Liver (tissue), 9 donors: ENCODE results near the gene CKMT2. TPM values are rescaled to one million over a fixed set of nuclear protein-coding genes. Genes with fewer than 3 reads are reported as not detected.

Source experiments
- DNase-seq: peaks from one replicate; pipeline ENCODE4 v3.0.0-alpha.2; 2017; ENCODE audit warnings: low spot score
- H3K27ac ChIP-seq, 2 donors: one replicate each; pipeline ENCODE4 v1.7.0; 2013; ENCODE audit warnings: inconsistent platforms in 2 of 2, low read length in 2 of 2, control low read depth in 1 of 2, low read depth in 1 of 2, mild to moderate bottlenecking in 1 of 2
- H3K27me3 ChIP-seq, 4 donors: one replicate each; pipeline versions ENCODE4 v1.6.1 to v1.7.0; 2013; ENCODE audit warnings: low read length in 3 of 4, inconsistent platforms in 1 of 4, mild to moderate bottlenecking in 1 of 4, moderate library complexity in 1 of 4; ENCODE audit not compliant: control insufficient read depth in 4 of 4, insufficient read depth in 4 of 4
- H3K36me3 ChIP-seq, 4 donors: one replicate each; pipeline versions ENCODE4 v1.6.1 to v1.7.0; 2013; ENCODE audit warnings: low read length in 3 of 4, mild to moderate bottlenecking in 3 of 4, low read depth in 1 of 4, moderate library complexity in 1 of 4; ENCODE audit not compliant: control insufficient read depth in 4 of 4, insufficient read depth in 3 of 4
- H3K4me1 ChIP-seq, 4 donors: one replicate each; pipeline versions ENCODE4 v1.6.1 to v1.7.0; 2013; ENCODE audit warnings: low read length in 3 of 4, mild to moderate bottlenecking in 3 of 4, moderate library complexity in 1 of 4; ENCODE audit not compliant: control insufficient read depth in 4 of 4, insufficient read depth in 4 of 4
- H3K4me3 ChIP-seq, 3 donors: one replicate each; pipeline versions ENCODE4 v1.6.1 to v1.7.0; 2013; ENCODE audit warnings: low read length in 3 of 3, control low read depth in 1 of 3, low read depth in 1 of 3, mild to moderate bottlenecking in 1 of 3
- H3K9ac ChIP-seq, 2 donors: one replicate each; pipeline ENCODE4 v1.7.0; 2013; ENCODE audit warnings: low read length in 2 of 2, mild to moderate bottlenecking in 2 of 2, moderate library complexity in 2 of 2, control low read depth in 1 of 2, low read depth in 1 of 2
- H3K9me3 ChIP-seq, 4 donors: one replicate each; pipeline versions ENCODE4 v1.6.1 to v1.7.0; 2013; ENCODE audit warnings: low read length in 3 of 4; ENCODE audit not compliant: control insufficient read depth in 4 of 4
- EGR1 ChIP-seq, 2 donors: IDR thresholded peaks; 2 replicates each; pipeline ENCODE4 v1.6.1; 2016 to 2018; ENCODE audit warnings: antibody characterized with exemption in 2 of 2, low read depth in 2 of 2
- FOXA1 ChIP-seq: IDR thresholded peaks from 2 replicates; pipeline ENCODE4 v1.6.1; 2016; ENCODE audit warnings: antibody characterized with exemption
- FOXA2 ChIP-seq: IDR thresholded peaks from 2 replicates; pipeline ENCODE4 v1.6.1; 2016; ENCODE audit warnings: antibody characterized with exemption
- GABPA ChIP-seq, 2 donors: IDR thresholded peaks in 1 of 2; conservative IDR thresholded peaks in 1 of 2; 2 replicates each; pipeline ENCODE4 v1.6.1; 2016; ENCODE audit warnings: antibody characterized with exemption in 2 of 2, mild to moderate bottlenecking in 1 of 2, moderate library complexity in 1 of 2
- HNF4A ChIP-seq, 2 donors: conservative IDR thresholded peaks; 2 replicates each; pipeline ENCODE4 v1.6.1; 2016; ENCODE audit warnings: antibody characterized with exemption in 2 of 2, mild to moderate bottlenecking in 2 of 2
- HNF4G ChIP-seq: IDR thresholded peaks from 2 replicates; pipeline ENCODE4 v1.6.1; 2016; ENCODE audit warnings: antibody characterized with exemption
- JUND ChIP-seq, 2 donors: IDR thresholded peaks; 2 replicates each; pipeline ENCODE4 v1.6.1; 2016; ENCODE audit warnings: antibody characterized with exemption in 2 of 2
- MAX ChIP-seq: IDR thresholded peaks from 2 replicates; pipeline ENCODE4 v1.6.1; 2016; ENCODE audit warnings: antibody characterized with exemption
- NR2F2 ChIP-seq: IDR thresholded peaks from 2 replicates; pipeline ENCODE4 v1.6.1; 2016; ENCODE audit warnings: antibody characterized with exemption
- RAD21 ChIP-seq, 2 donors: IDR thresholded peaks; 2 replicates each; pipeline ENCODE4 v1.6.1; 2016; ENCODE audit warnings: antibody characterized with exemption in 2 of 2, mild to moderate bottlenecking in 2 of 2
- RXRA ChIP-seq, 2 donors: IDR thresholded peaks; 2 replicates each; pipeline ENCODE4 v1.6.1; 2017 to 2018; ENCODE audit warnings: antibody characterized with exemption in 2 of 2, mild to moderate bottlenecking in 1 of 2
- SP1 ChIP-seq: IDR thresholded peaks from 2 replicates; pipeline ENCODE4 v1.6.1; 2018; ENCODE audit warnings: antibody characterized with exemption, mild to moderate bottlenecking
- TAF1 ChIP-seq: conservative IDR thresholded peaks from 2 replicates; pipeline ENCODE4 v1.6.1; 2016; ENCODE audit warnings: antibody characterized with exemption, mild to moderate bottlenecking
- YY1 ChIP-seq: IDR thresholded peaks from 2 replicates; pipeline ENCODE4 v1.6.1; 2016; ENCODE audit warnings: antibody characterized with exemption, mild to moderate bottlenecking
- WGBS: extraction: QIAGEN DNeasy Blood & Tissue Kit; methylation state at CpG from one replicate; pipeline ENCODE4 v1.1.7; 2013; 5-methylcytosine and 5-hydroxymethylcytosine counted together
- polyA plus RNA-seq, 2 donors: library from polyadenylated mRNA; stranded (reverse) in 1 of 2; unstranded in 1 of 2; fragments of 200-250 nt in 1 of 2; fragments of >200 nt in 1 of 2; fragmentation: Nextera tagmentation in 1 of 2; extraction: Ambion mirVana in 1 of 2; gene quantifications; one replicate each; pipeline versions ENCODE4 v1.2.1 to v1.2.3, GENCODE V29; 2013 to 2015
- total RNA-seq, 2 donors: library from RNA; depleted of rRNA; stranded (reverse); fragments of >200 nt; gene quantifications; one replicate each; pipeline ENCODE4 v1.2.3, GENCODE V29; 2014
- TF ChIP-seq, protein P1 (sequence below): IDR thresholded peaks from 2 replicates; pipeline ENCODE4 v1.6.1; 2016; ENCODE audit warnings: antibody characterized with exemption, mild to moderate bottlenecking
- TF ChIP-seq, protein P2 (sequence below): fragments of 150-350 bp; IDR thresholded peaks from 2 replicates; pipeline ENCODE4 v1.5.1; 2017; ENCODE audit warnings: improper control_type of control experiment, low read depth, low read length; ENCODE audit not compliant: missing input control
- TF ChIP-seq, protein P3 (sequence below): IDR thresholded peaks from 2 replicates; pipeline ENCODE4 v1.6.1; 2016; ENCODE audit warnings: antibody characterized with exemption
- TF ChIP-seq, protein P4 (sequence below): IDR thresholded peaks from 2 replicates; pipeline ENCODE4 v1.6.1; 2016; ENCODE audit warnings: antibody characterized with exemption
- donor health status: healthy.
- donor health status: healthy.
- donor health status: healthy.
- donor health status: healthy.
- donor health status: healthy.

Gene CKMT2
- total and polyA plus RNA-seq, 4 donors: 0.20 to 2.6 (median 0.82) TPM

GRCh38 chr5:81219389-81219788, 13.7 kb upstream of the CKMT2 start:
- Histone ChIP-seq H3K9me3 (no peaks in the 10 kb centered on the region), H3K27ac (no peak overlapping the region), H3K9ac (no peak overlapping the region), H3K4me1 (no peaks in the 10 kb centered on the region), H3K27me3 (no peaks in the 10 kb centered on the region), H3K36me3 (no peaks in the 10 kb centered on the region), H3K4me3 (no peak overlapping the region)
- no peak for TF ChIP-seq EGR1 (IDR thresholded peaks at IDR 0.05; ENCODE audit: low read depth in 2 of 2)
- TF ChIP-seq, protein P1, sequence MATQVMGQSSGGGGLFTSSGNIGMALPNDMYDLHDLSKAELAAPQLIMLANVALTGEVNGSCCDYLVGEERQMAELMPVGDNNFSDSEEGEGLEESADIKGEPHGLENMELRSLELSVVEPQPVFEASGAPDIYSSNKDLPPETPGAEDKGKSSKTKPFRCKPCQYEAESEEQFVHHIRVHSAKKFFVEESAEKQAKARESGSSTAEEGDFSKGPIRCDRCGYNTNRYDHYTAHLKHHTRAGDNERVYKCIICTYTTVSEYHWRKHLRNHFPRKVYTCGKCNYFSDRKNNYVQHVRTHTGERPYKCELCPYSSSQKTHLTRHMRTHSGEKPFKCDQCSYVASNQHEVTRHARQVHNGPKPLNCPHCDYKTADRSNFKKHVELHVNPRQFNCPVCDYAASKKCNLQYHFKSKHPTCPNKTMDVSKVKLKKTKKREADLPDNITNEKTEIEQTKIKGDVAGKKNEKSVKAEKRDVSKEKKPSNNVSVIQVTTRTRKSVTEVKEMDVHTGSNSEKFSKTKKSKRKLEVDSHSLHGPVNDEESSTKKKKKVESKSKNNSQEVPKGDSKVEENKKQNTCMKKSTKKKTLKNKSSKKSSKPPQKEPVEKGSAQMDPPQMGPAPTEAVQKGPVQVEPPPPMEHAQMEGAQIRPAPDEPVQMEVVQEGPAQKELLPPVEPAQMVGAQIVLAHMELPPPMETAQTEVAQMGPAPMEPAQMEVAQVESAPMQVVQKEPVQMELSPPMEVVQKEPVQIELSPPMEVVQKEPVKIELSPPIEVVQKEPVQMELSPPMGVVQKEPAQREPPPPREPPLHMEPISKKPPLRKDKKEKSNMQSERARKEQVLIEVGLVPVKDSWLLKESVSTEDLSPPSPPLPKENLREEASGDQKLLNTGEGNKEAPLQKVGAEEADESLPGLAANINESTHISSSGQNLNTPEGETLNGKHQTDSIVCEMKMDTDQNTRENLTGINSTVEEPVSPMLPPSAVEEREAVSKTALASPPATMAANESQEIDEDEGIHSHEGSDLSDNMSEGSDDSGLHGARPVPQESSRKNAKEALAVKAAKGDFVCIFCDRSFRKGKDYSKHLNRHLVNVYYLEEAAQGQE: no peak
- TF ChIP-seq TAF1: no peak
- no peak for TF ChIP-seq SP1
- no peak for TF ChIP-seq MAX
- TF ChIP-seq FOXA2: no peak
- no peak for TF ChIP-seq NR2F2
- TF ChIP-seq, protein P2, sequence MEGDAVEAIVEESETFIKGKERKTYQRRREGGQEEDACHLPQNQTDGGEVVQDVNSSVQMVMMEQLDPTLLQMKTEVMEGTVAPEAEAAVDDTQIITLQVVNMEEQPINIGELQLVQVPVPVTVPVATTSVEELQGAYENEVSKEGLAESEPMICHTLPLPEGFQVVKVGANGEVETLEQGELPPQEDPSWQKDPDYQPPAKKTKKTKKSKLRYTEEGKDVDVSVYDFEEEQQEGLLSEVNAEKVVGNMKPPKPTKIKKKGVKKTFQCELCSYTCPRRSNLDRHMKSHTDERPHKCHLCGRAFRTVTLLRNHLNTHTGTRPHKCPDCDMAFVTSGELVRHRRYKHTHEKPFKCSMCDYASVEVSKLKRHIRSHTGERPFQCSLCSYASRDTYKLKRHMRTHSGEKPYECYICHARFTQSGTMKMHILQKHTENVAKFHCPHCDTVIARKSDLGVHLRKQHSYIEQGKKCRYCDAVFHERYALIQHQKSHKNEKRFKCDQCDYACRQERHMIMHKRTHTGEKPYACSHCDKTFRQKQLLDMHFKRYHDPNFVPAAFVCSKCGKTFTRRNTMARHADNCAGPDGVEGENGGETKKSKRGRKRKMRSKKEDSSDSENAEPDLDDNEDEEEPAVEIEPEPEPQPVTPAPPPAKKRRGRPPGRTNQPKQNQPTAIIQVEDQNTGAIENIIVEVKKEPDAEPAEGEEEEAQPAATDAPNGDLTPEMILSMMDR: no peak
- TF ChIP-seq, protein P3, sequence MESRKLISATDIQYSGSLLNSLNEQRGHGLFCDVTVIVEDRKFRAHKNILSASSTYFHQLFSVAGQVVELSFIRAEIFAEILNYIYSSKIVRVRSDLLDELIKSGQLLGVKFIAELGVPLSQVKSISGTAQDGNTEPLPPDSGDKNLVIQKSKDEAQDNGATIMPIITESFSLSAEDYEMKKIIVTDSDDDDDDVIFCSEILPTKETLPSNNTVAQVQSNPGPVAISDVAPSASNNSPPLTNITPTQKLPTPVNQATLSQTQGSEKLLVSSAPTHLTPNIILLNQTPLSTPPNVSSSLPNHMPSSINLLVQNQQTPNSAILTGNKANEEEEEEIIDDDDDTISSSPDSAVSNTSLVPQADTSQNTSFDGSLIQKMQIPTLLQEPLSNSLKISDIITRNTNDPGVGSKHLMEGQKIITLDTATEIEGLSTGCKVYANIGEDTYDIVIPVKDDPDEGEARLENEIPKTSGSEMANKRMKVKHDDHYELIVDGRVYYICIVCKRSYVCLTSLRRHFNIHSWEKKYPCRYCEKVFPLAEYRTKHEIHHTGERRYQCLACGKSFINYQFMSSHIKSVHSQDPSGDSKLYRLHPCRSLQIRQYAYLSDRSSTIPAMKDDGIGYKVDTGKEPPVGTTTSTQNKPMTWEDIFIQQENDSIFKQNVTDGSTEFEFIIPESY: no peak
- TF ChIP-seq HNF4G: no peak
- TF ChIP-seq, protein P4, sequence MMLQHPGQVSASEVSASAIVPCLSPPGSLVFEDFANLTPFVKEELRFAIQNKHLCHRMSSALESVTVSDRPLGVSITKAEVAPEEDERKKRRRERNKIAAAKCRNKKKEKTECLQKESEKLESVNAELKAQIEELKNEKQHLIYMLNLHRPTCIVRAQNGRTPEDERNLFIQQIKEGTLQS: no peak
- no peak for TF ChIP-seq FOXA1
- no peak for TF ChIP-seq JUND (IDR thresholded peaks at IDR 0.05)
- no peak for TF ChIP-seq RXRA (IDR thresholded peaks at IDR 0.05)
- no peak for TF ChIP-seq YY1
- no peak for TF ChIP-seq GABPA (IDR thresholded peaks at IDR 0.05 in 1 of 2, conservative IDR thresholded peaks at IDR 0.05 in 1 of 2)
- no peak for TF ChIP-seq RAD21 (IDR thresholded peaks at IDR 0.05)
- no peak for TF ChIP-seq HNF4A (conservative IDR thresholded peaks at IDR 0.05)
- DNase-seq: no peak
- 95% methylated on average over 3 of the region's 3 CpGs for WGBS
